Uterus (tissue), 4 donors: ENCODE data around the gene NR6A1. TPM values are rescaled to one million over a fixed set of nuclear protein-coding genes. Genes with fewer than 3 reads are reported as not detected.

Experiments
- DNase-seq, 2 donors: peaks; one replicate each; pipeline ENCODE4 v3.0.0-alpha.2; 2019 to 2020
- H3K27ac ChIP-seq, 2 donors: fragments of 200-600 bp; sonication (generic); 1 replicate in 1 of 2; 2 replicates in 1 of 2; pipeline ENCODE4 v1.5.1; 2016 to 2018
- H3K27me3 ChIP-seq, 2 donors: fragments of 200-600 bp; sonication (generic); one replicate each; pipeline ENCODE4 v1.5.1; 2018 to 2019; ENCODE audit warnings: control low read depth in 1 of 2
- H3K36me3 ChIP-seq, 2 donors: fragments of 200-600 bp; sonication (generic); one replicate each; pipeline ENCODE4 v1.5.1; 2019; ENCODE audit warnings: control low read depth in 1 of 2
- H3K4me1 ChIP-seq, 2 donors: fragments of 200-600 bp; sonication (generic); one replicate each; pipeline ENCODE4 v1.5.1; 2018 to 2019; ENCODE audit warnings: control low read depth in 1 of 2
- H3K4me3 ChIP-seq, 2 donors: fragments of 200-600 bp; sonication (generic); 1 replicate in 1 of 2; 2 replicates in 1 of 2; pipeline ENCODE4 v1.5.1; 2018 to 2019; ENCODE audit warnings: mild to moderate bottlenecking in 1 of 2
- H3K9me3 ChIP-seq, 2 donors: fragments of 200-600 bp; sonication (generic); one replicate each; pipeline ENCODE4 v1.5.1; 2019; ENCODE audit warnings: control low read depth in 1 of 2
- POLR2A ChIP-seq, 2 donors: fragments of 450-650 bp; IDR thresholded peaks; one replicate each; pipeline ENCODE4 v1.6.1; 2016; ENCODE audit warnings: antibody characterized with exemption in 2 of 2, mild to moderate bottlenecking in 1 of 2, moderate library complexity in 1 of 2
- intact Hi-C: fragments of 100-400 bp; cut with DNase I; formaldehyde crosslinking; loops from one replicate; pipeline ENCODE4 v1.15.1; 2023; ENCODE audit warnings: low total_unique reads
- total RNA-seq, 4 donors: library from RNA; depleted of rRNA in 3 of 4; stranded (reverse); fragments of >200 nt in 3 of 4; gene quantifications; one replicate each; pipeline versions ENCODE4 v1.1.0 to v1.2.4, GENCODE V29; 2014 to 2023
- TF ChIP-seq, protein P1 (sequence below), 4 experiments: fragments of 200-600 bp in 2 of 4; fragments of 450-650 bp in 2 of 4; sonication (generic) in 2 of 4; IDR thresholded peaks; one replicate each; pipeline ENCODE4 v1.5.1; 2016 to 2019; ENCODE audit warnings: antibody characterized with exemption in 4 of 4, mild to moderate bottlenecking in 2 of 4, moderate library complexity in 1 of 4
- donor health status: DM: yes; HTN: yes; CAD: no.

NR6A1 gene
- total RNA-seq, 4 donors from 2014 or later, result under 0.01 to 2.6 (median 1.3) TPM; not detected in 1

DNA sequence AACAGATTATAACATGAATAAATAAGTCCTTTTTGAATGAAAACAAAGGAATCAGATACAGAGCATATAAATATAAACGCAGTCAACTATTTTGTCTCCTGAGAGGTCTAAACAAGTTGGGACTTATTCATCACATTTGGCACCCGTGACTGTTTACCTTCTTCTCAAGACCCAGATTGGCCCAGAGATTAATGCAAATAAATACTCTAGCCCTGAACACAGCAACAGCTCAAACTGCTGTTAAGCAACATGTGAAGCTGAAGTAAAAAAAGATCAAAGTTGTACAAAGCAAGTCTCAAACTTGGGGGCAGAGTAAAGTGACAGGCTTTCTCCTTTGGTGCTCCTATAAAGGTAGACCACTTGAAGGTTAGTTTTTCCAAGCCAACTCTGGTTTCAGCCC lies 168.9 kb downstream of the NR6A1 start:
- Histone ChIP-seq H3K4me1 (no peaks in the 10 kb centered on the region), H3K27ac (no peak overlapping the region), H3K4me3 (no peak overlapping the region), H3K9me3 (no peaks in the 10 kb centered on the region), H3K36me3 (no peaks in the 10 kb centered on the region), H3K27me3 (no peaks in the 10 kb centered on the region)
- no peak for DNase-seq
- intact Hi-C loops, result no loop called here
- TF ChIP-seq, protein P1, sequence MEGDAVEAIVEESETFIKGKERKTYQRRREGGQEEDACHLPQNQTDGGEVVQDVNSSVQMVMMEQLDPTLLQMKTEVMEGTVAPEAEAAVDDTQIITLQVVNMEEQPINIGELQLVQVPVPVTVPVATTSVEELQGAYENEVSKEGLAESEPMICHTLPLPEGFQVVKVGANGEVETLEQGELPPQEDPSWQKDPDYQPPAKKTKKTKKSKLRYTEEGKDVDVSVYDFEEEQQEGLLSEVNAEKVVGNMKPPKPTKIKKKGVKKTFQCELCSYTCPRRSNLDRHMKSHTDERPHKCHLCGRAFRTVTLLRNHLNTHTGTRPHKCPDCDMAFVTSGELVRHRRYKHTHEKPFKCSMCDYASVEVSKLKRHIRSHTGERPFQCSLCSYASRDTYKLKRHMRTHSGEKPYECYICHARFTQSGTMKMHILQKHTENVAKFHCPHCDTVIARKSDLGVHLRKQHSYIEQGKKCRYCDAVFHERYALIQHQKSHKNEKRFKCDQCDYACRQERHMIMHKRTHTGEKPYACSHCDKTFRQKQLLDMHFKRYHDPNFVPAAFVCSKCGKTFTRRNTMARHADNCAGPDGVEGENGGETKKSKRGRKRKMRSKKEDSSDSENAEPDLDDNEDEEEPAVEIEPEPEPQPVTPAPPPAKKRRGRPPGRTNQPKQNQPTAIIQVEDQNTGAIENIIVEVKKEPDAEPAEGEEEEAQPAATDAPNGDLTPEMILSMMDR (IDR thresholded peaks at IDR 0.05), result no peak
- TF ChIP-seq POLR2A (IDR thresholded peaks at IDR 0.05), result no peak

DNA sequence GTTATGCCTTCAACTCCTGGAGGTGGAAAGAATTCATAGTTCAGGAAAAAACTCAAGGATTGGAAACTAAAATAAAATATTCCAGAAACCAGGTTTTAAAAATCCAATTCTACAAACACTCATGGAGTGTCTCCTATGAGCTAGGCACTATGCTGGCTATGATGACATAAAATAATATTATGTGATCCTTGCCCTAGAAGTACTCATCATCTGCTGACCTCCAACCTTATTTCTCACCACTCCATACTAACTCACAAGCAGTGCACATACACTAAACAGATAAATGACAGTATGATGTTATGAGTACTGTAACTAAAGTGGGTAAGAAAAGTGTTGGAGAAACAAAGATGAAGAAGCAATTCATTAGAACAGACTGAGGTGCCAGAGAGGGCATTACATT lies 170.7 kb downstream of the NR6A1 start:
- intact Hi-C loops, result no loop called here
- Histone ChIP-seq H3K36me3 (no peaks in the 10 kb centered on the region), H3K27me3 (no peaks in the 10 kb centered on the region), H3K4me3 (no peak overlapping the region), H3K27ac (no peak overlapping the region), H3K4me1 (no peaks in the 10 kb centered on the region), H3K9me3 (no peaks in the 10 kb centered on the region)
- TF ChIP-seq POLR2A (IDR thresholded peaks at IDR 0.05), result no peak
- TF ChIP-seq, protein P1 (IDR thresholded peaks at IDR 0.05), result no peak
- DNase-seq, result no peak

DNA sequence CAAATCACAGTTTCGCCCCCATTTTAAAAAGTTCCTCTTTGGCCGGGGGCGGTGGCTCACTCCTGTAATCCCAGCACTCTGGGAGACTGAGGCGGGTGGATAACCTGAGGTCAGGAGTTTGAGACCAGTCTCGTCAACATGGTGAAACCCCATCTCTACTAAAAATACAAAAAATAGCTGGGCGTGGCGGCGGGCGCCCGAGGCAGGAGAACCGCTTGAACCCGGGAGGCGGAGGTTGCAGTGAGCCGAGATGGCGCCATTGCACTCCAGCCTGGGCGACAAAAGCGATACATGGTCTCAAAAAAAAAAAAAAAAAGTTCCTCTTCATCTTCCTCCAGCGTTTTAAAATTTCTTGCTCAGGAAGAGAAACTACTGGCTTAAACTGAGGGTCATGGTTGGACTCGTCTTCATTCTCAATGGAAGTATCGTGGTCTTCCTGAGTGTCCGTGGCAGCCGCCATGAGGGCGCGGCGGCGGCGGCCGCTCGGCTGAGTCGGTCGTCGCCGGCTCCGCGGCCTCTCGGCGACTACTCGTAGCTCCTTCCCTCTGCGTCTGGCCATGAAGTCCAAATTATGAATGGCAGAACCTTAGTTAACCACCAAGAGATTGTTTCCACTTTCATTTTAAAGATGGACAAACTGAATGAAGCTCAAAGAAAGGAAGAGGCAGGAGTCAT lies 171.9 kb downstream of the NR6A1 start:
- intact Hi-C loops, result no loop called here
- no peaks in the 10 kb centered on the region for H3K9me3 ChIP-seq
- H3K4me1 ChIP-seq, result no peaks in the 10 kb centered on the region

DNA sequence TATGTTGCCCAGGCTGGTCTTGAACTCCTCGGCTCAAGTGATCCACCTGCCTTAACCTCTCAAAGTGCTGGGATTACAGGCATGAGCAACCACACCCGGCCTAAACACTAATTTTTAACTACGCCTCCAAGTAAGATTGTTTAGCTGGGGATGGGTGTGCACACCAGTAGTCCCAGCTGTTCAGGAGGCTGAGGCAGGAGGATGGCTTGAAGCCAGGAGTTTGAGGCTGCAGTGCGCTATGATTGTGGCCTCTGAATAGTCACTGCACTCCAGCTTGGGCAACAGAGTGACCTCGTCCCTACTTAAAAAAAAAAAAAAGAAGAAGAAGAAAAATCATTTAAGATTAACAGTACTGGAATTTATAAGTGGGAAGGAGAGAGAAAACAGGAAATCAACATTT lies 173.1 kb downstream of the NR6A1 start:
- Histone ChIP-seq H3K4me3 (no peak overlapping the region), H3K27me3 (no peaks in the 10 kb centered on the region), H3K36me3 (no peaks in the 10 kb centered on the region), H3K4me1 (no peaks in the 10 kb centered on the region), H3K27ac (no peak overlapping the region), H3K9me3 (no peaks in the 10 kb centered on the region)
- intact Hi-C loops, result no loop called here
- no peak for DNase-seq
- TF ChIP-seq POLR2A (IDR thresholded peaks at IDR 0.05), result no peak
- TF ChIP-seq, protein P1 (IDR thresholded peaks at IDR 0.05), result no peak

More for the DNA sequence above, 171.9 kb downstream of the NR6A1 start:
- Histone ChIP-seq H3K27ac (no peak overlapping the region), H3K36me3 (no peaks in the 10 kb centered on the region), H3K4me3 (no peak overlapping the region), H3K27me3 (no peaks in the 10 kb centered on the region)
- no peak for DNase-seq
- TF ChIP-seq, protein P1 (IDR thresholded peaks at IDR 0.05), result no peak
- TF ChIP-seq POLR2A (IDR thresholded peaks at IDR 0.05), result no peak

DNA sequence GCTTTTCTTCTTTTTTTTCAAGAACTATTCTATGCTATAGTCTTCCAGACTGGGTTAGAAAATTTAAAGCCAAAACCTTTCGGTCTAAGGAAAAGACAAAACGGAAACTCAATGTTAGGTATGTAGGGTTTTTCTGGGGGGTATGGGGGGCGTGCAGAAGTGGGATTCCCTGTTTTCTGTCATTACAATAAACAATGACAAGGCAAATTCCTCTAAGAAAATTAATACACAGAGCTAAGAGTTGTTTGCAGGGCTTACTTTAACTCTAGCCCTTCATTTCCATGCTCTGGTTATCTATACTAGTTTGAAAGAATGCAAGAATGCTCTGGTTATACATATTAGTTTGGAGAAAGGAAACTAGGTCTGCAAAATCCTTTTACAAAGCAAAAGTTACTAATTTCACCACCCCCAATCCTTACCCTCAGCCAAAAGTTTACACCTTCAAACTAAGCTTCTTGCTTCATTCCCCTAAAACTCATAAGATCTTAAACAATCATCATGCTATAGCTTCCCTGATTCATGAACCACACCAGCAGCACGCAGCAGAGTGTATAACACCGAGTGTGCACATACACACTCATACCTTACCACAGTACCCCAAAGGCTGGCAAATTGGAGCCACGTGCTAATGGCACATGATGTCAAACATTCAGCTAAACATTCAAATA lies 174.8 kb downstream of the NR6A1 start:
- H3K4me1 ChIP-seq, result no peaks in the 10 kb centered on the region
- intact Hi-C loops, result no loop called here
- H3K27ac ChIP-seq, result no peak overlapping the region
- no peak for DNase-seq
- TF ChIP-seq POLR2A (IDR thresholded peaks at IDR 0.05), result no peak
- TF ChIP-seq, protein P1 (IDR thresholded peaks at IDR 0.05), result no peak
- H3K4me3 ChIP-seq, result no peak overlapping the region
- no peaks in the 10 kb centered on the region for H3K9me3 ChIP-seq
- H3K27me3 ChIP-seq, result no peaks in the 10 kb centered on the region
- H3K36me3 ChIP-seq, result no peaks in the 10 kb centered on the region
